ENCODE measurements around the gene OR10H2.
"Not testable (repeated sequence)": the region's sequence is repeated elsewhere in the genome, so short reads cannot be mapped to it uniquely, and the experiment has no call there.

- not testable (repeated sequence) for TF ChIP-seq CTCF, POLR2A (IDR thresholded peaks at IDR 0.05)
Observed at GRCh38 chr19:15774159-15774558, 46.3 kb downstream of the OR10H2 start.
